Ovary (tissue), 9 donors: Measurements from ENCODE around the gene TGIF1. TPM values are rescaled to one million over a fixed set of nuclear protein-coding genes. Genes with fewer than 3 reads are reported as not detected.

Experiments used
- DNase-seq, 5 donors: peaks; one replicate each; pipeline ENCODE4 v3.0.0-alpha.2; 2019 to 2020
- H3K27ac ChIP-seq, 2 donors: fragments of 200-600 bp; one replicate each; pipeline versions ENCODE4 v1.5.1 to v1.8.0; 2019 to 2022
- H3K27me3 ChIP-seq: fragments of 200-600 bp; one replicate; pipeline ENCODE4 v1.8.0; 2022
- H3K36me3 ChIP-seq: fragments of 200-600 bp; sonication (generic); one replicate; pipeline ENCODE4 v1.5.1; 2019
- H3K4me1 ChIP-seq: one replicate; pipeline ENCODE4 v1.8.1; 2013; ENCODE audit warnings: mild to moderate bottlenecking, moderate library complexity; ENCODE audit not compliant: insufficient read depth
- H3K4me3 ChIP-seq: fragments of 200-600 bp; sonication (generic); one replicate; pipeline ENCODE4 v1.5.1; 2017
- H3K9me3 ChIP-seq, 2 donors: fragments of 200-600 bp in 1 of 2; sonication (generic) in 1 of 2; one replicate each; pipeline versions ENCODE4 v1.5.1 to v1.8.1; 2013 to 2019; ENCODE audit warnings: mild to moderate bottlenecking in 1 of 2, moderate library complexity in 1 of 2
- EP300 ChIP-seq: sonication (generic); formaldehyde crosslinking; IDR thresholded peaks from one replicate; pipeline ENCODE4 v1.6.1; 2017; ENCODE audit warnings: antibody characterized with exemption
- POLR2A ChIP-seq: fragments of 450-650 bp; IDR thresholded peaks from one replicate; pipeline ENCODE4 v1.6.1; 2017; ENCODE audit warnings: antibody characterized with exemption, mild to moderate bottlenecking, moderate library complexity
- WGBS, 3 donors: extraction: QIAGEN DNeasy Blood & Tissue Kit in 1 of 3; methylation state at CpG; one replicate each; pipeline versions ENCODE4 v1.1.5 to v1.1.7; 2013 to 2017; 5-methylcytosine and 5-hydroxymethylcytosine counted together
- intact Hi-C, 4 donors: fragments of 100-400 bp; cut with DNase I; formaldehyde crosslinking; loops; one replicate each; pipeline versions ENCODE4 v1.11.0 to v1.15.1; 2022 to 2023
- polyA plus RNA-seq, 2 donors: library from polyadenylated mRNA; stranded (reverse); fragments of 200-250 nt in 1 of 2; fragments of 350-450 nt in 1 of 2; fragmentation: Illumina TruSeq in 1 of 2; extraction: RNeasy Lipid Tissue Mini Kit (QIAGEN cat#74804) in 1 of 2; gene quantifications; one replicate each; pipeline ENCODE4 v1.2.3, GENCODE V29; 2013 to 2014
- total RNA-seq, 7 donors: library from RNA; depleted of rRNA in 2 of 7; stranded (reverse); fragments of >200 nt in 2 of 7; fragmentation: NEBNext Ultra II Directional in 3 of 7; extraction: Animal tissue kit (Norgen Biotek cat#: 25700) in 3 of 7; gene quantifications; one replicate each; pipeline versions ENCODE4 v1.1.0 to v1.2.4, GENCODE V29; 2016 to 2023
- TF ChIP-seq, protein P1 (sequence below), 3 donors: fragments of 450-650 bp in 2 of 3; fragments of 200-600 bp in 1 of 3; IDR thresholded peaks; one replicate each; pipeline versions ENCODE4 v1.5.1 to v1.8.0; 2016 to 2022; ENCODE audit warnings: antibody characterized with exemption in 3 of 3, mild to moderate bottlenecking in 1 of 3
- donor health status: DM: no; HTN: no; CAD: no; lungs with moderate emphysema.
- donor health status: DM: no; HTN: no; CAD: no.
- donor health status: Bipolar disorder and iron deficiency.
- donor health status: DM: yes; HTN: yes; CAD: no.
- donor health status: DM: no; HTN: no; CAD: no.
- donor health status: DM: yes; HTN: yes; CAD: no.

Gene TGIF1
- total and polyA plus RNA-seq, 9 donors, result 30.9 to 93.4 (median 64.0) TPM

DNA sequence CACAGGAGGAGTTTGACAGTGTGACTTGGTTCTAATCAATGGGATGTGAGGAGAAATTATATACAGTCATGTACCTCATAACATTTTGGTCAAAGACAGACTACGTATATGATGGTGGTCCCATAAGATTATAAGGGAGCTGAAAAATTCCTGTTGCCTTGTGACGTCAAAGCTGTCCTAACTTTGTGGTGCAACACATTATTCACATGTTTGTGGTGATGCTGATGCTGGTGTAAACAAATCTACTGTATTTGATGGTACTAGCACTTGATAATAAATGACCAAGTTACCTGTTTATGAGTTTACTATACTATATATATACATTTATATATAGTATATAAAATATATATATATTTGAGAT, 29.1 kb upstream of the TGIF1 start:
- WGBS, 3 donors, result 89 to 92% (median 90%) methylated on average over 2 of the region's 2 CpGs
- H3K9me3 ChIP-seq, result no peaks in the 10 kb centered on the region

GRCh38 chr18:3422905-3423304, 27.1 kb upstream of the TGIF1 start:
- H3K9me3 ChIP-seq, result no peaks in the 10 kb centered on the region
- TF ChIP-seq POLR2A (no peak), EP300 (no peak)
- TF ChIP-seq, protein P1, sequence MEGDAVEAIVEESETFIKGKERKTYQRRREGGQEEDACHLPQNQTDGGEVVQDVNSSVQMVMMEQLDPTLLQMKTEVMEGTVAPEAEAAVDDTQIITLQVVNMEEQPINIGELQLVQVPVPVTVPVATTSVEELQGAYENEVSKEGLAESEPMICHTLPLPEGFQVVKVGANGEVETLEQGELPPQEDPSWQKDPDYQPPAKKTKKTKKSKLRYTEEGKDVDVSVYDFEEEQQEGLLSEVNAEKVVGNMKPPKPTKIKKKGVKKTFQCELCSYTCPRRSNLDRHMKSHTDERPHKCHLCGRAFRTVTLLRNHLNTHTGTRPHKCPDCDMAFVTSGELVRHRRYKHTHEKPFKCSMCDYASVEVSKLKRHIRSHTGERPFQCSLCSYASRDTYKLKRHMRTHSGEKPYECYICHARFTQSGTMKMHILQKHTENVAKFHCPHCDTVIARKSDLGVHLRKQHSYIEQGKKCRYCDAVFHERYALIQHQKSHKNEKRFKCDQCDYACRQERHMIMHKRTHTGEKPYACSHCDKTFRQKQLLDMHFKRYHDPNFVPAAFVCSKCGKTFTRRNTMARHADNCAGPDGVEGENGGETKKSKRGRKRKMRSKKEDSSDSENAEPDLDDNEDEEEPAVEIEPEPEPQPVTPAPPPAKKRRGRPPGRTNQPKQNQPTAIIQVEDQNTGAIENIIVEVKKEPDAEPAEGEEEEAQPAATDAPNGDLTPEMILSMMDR (IDR thresholded peaks at IDR 0.05), result no peak
- no peaks in the 10 kb centered on the region for H3K36me3 ChIP-seq
- 95 to 97% (median 96%) methylated on average over 10 of the region's 10 CpGs for WGBS, 3 donors
- no peaks in the 10 kb centered on the region for H3K27me3 ChIP-seq
- DNase-seq, result no peak
- H3K4me3 ChIP-seq, result no peak overlapping the region
- H3K4me1 ChIP-seq, result no peaks in the 10 kb centered on the region
- H3K27ac ChIP-seq, result no peak overlapping the region
- intact Hi-C loops, result no loop called here

More for the DNA sequence above, 29.1 kb upstream of the TGIF1 start:
- intact Hi-C loops, result no loop called here
- Histone ChIP-seq H3K27me3 (no peaks in the 10 kb centered on the region), H3K4me3 (no peak overlapping the region), H3K36me3 (no peaks in the 10 kb centered on the region), H3K4me1 (no peaks in the 10 kb centered on the region), H3K27ac (no peak overlapping the region)
- TF ChIP-seq EP300 (no peak), POLR2A (no peak)
- TF ChIP-seq, protein P1 (IDR thresholded peaks at IDR 0.05), result no peak
- DNase-seq, result no peak

- 51 to 54% (median 54%) methylated on average over 3 of the region's 3 CpGs for WGBS, 3 donors
- no peak for TF ChIP-seq POLR2A
- TF ChIP-seq EP300, result no peak
- TF ChIP-seq, protein P1 (IDR thresholded peaks at IDR 0.05), result no peak
- DNase-seq, result no peak
- Histone ChIP-seq H3K36me3 (no peaks in the 10 kb centered on the region), H3K4me1 (no peaks in the 10 kb centered on the region), H3K4me3 (no peak overlapping the region), H3K27me3 (no peaks in the 10 kb centered on the region), H3K9me3 (no peaks in the 10 kb centered on the region), H3K27ac (no peak overlapping the region)
- intact Hi-C loops, result no loop called here
These were observed 25.6 kb upstream of the TGIF1 start for GRCh38 chr18:3424280-3424890.

GRCh38 chr18:3425030-3425429, 24.9 kb upstream of the TGIF1 start:
- no peaks in the 10 kb centered on the region for H3K27me3 ChIP-seq
- TF ChIP-seq, protein P1 (IDR thresholded peaks at IDR 0.05), result no peak
- H3K27ac ChIP-seq, result no peak overlapping the region
- no peak for DNase-seq
- H3K4me3 ChIP-seq, result no peak overlapping the region
- H3K36me3 ChIP-seq, result no peaks in the 10 kb centered on the region
- intact Hi-C loops, result no loop called here
- WGBS, 3 donors, result 64 to 71% (median 70%) methylated on average over 3 of the region's 3 CpGs
- no peaks in the 10 kb centered on the region for H3K4me1 ChIP-seq
- H3K9me3 ChIP-seq, result no peaks in the 10 kb centered on the region
